ENCODE data around the gene PIEZO1.
"Not testable (repeated sequence)": the region's sequence is repeated elsewhere in the genome, so short reads cannot be mapped to it uniquely, and the experiment has no call there.

GRCh38 chr16:88771781-88772180 lies 13.2 kb downstream of the PIEZO1 start:
- not testable (repeated sequence) for TF ChIP-seq POLR2A, CTCF (IDR thresholded peaks at IDR 0.05)

Data from right lobe of liver (tissue), 4 donors.